IMR-90 (cell line): ENCODE results near the gene AHDC1. TPM values are rescaled to one million over a fixed set of nuclear protein-coding genes. Genes with fewer than 3 reads are reported as not detected.
A peak's percentile ranks its signal among the peaks of the same experiment; 100 is the strongest.

Experiments used
- ATAC-seq: fragments of 200-7000 bp; cut with Tn5 transposase; 2 replicates; pipeline ENCODE4 v1.9.1; 2020; ENCODE audit warnings: low read depth, mild to moderate bottlenecking, moderate library complexity
- BruUV-seq: library from RNA; stranded (reverse); fragments of 400-500 nt; replicated peaks from 2 replicates; lab custom pipeline; 2021; lab: Mats Ljungman, UMichigan
- CTCF ChIA-PET: fragments of 300-600 bp; formaldehyde crosslinking; extraction: SDS; loops from one replicate; lab custom pipeline; 2021; ENCODE audit warnings: antibody characterized with exemption; lab: Yijun Ruan, JAX
- POLR2A ChIA-PET: fragments of 300-600 bp; sonication (Branson Sonifier 250); formaldehyde crosslinking; loops from one replicate; lab custom pipeline; 2022; ENCODE audit warnings: antibody characterized with exemption; ENCODE audit not compliant: unreplicated experiment; lab: Charles Lee
- DNase-seq: peaks from one replicate; pipeline ENCODE4 v3.0.0; 2013
- H2AFZ ChIP-seq: replicated peaks from 2 replicates; pipeline ENCODE3; 2013; ENCODE audit warnings: low read length, mild to moderate bottlenecking; ENCODE audit not compliant: poor library complexity
- H2AK5ac ChIP-seq: 2 replicates; pipeline ENCODE4 v1.6.1; 2013; ENCODE audit warnings: low read depth, low read length, inconsistent platforms
- H2AK9ac ChIP-seq: replicated peaks from 2 replicates; pipeline ENCODE3; 2013; ENCODE audit warnings: mild to moderate bottlenecking, low read depth, low read length, moderate library complexity; ENCODE audit not compliant: poor library complexity
- H2BK120ac ChIP-seq: 2 replicates; pipeline ENCODE4 v1.6.1; 2013; ENCODE audit warnings: low read depth, low read length, inconsistent platforms
- H2BK15ac ChIP-seq: 3 replicates; pipeline ENCODE4 v1.6.1; 2013; ENCODE audit warnings: low read depth, low read length, inconsistent platforms
- H2BK20ac ChIP-seq: 2 replicates; pipeline ENCODE4 v1.6.1; 2013; ENCODE audit warnings: low read depth, mild to moderate bottlenecking, inconsistent platforms, low read length, moderate library complexity
- H2BK5ac ChIP-seq: 2 replicates; pipeline ENCODE4 v1.6.1; 2013; ENCODE audit warnings: mild to moderate bottlenecking, low read depth, low read length, inconsistent platforms; ENCODE audit not compliant: poor library complexity, severe bottlenecking
- H3K14ac ChIP-seq: replicated peaks from 2 replicates; pipeline ENCODE4 v1.6.1; 2013; ENCODE audit warnings: low read depth, low read length, inconsistent platforms
- H3K18ac ChIP-seq: 2 replicates; pipeline ENCODE4 v1.6.1; 2013; ENCODE audit warnings: low read depth, low read length, control low read depth
- H3K23ac ChIP-seq: 2 replicates; pipeline ENCODE4 v1.6.1; 2013; ENCODE audit warnings: low read depth, low read length, inconsistent platforms
- H3K27ac ChIP-seq: 2 replicates; pipeline ENCODE4 v1.5.1; 2013; ENCODE audit warnings: mild to moderate bottlenecking, control low read depth, low read length; ENCODE audit not compliant: insufficient read depth
- H3K27me3 ChIP-seq: 2 replicates; pipeline ENCODE4 v1.6.1; 2013; ENCODE audit warnings: low read length; ENCODE audit not compliant: control insufficient read depth, insufficient read depth
- H3K36me3 ChIP-seq: 2 replicates; pipeline ENCODE4 v1.6.1; 2013; ENCODE audit warnings: low read length, mixed read lengths; ENCODE audit not compliant: control insufficient read depth, insufficient read depth
- H3K4ac ChIP-seq: 2 replicates; pipeline ENCODE4 v1.6.1; 2013; ENCODE audit warnings: low read depth, low read length, inconsistent platforms
- H3K4me1 ChIP-seq: 2 replicates; pipeline ENCODE4 v1.6.1; 2013; ENCODE audit warnings: low read length, mixed read lengths; ENCODE audit not compliant: control insufficient read depth, insufficient read depth
- H3K4me2 ChIP-seq: 2 replicates; pipeline ENCODE4 v1.6.1; 2013; ENCODE audit warnings: low read depth, mild to moderate bottlenecking, control low read depth, low read length, moderate library complexity
- H3K4me3 ChIP-seq: 2 replicates; pipeline ENCODE4 v1.5.1; 2013; ENCODE audit warnings: low read depth, mild to moderate bottlenecking, control low read depth, low read length, moderate library complexity; ENCODE audit not compliant: insufficient read depth
- H3K56ac ChIP-seq: 2 replicates; pipeline ENCODE4 v1.6.1; 2013; ENCODE audit warnings: low read length, inconsistent platforms; ENCODE audit not compliant: insufficient read depth; ENCODE audit errors: extremely low read depth
- H3K79me1 ChIP-seq, 2 experiments: 2 replicates each; pipeline ENCODE4 v1.6.1; 2013; ENCODE audit warnings: low read length in 2 of 2, inconsistent platforms in 1 of 2, low read depth in 1 of 2
- H3K9ac ChIP-seq: 2 replicates; pipeline ENCODE4 v1.6.1; 2013; ENCODE audit warnings: low read depth, low read length, control low read depth
- H3K9me1 ChIP-seq: 2 replicates; pipeline ENCODE4 v1.6.1; 2013; ENCODE audit warnings: low read length, inconsistent platforms; ENCODE audit not compliant: insufficient read depth
- H3K9me3 ChIP-seq: 2 replicates; pipeline ENCODE4 v1.6.1; 2013; ENCODE audit warnings: low read length; ENCODE audit not compliant: control insufficient read depth, insufficient read depth
- H4K20me1 ChIP-seq: 2 replicates; pipeline ENCODE4 v1.6.1; 2013; ENCODE audit warnings: low read length, inconsistent platforms; ENCODE audit not compliant: insufficient read depth
- H4K5ac ChIP-seq: 2 replicates; pipeline ENCODE4 v1.6.1; 2013; ENCODE audit warnings: mild to moderate bottlenecking, low read depth, low read length, control low read depth
- H4K8ac ChIP-seq, 2 experiments: 2 replicates each; pipeline ENCODE4 v1.6.1; 2013; ENCODE audit warnings: low read depth in 2 of 2, low read length in 2 of 2, control low read depth in 1 of 2, inconsistent platforms in 1 of 2
- H4K91ac ChIP-seq: 2 replicates; pipeline ENCODE4 v1.6.1; 2013; ENCODE audit warnings: low read depth, low read length, inconsistent platforms; ENCODE audit not compliant: insufficient read depth
- MAZ ChIP-seq: IDR thresholded peaks from 2 replicates; pipeline ENCODE4 v1.6.1; 2012; ENCODE audit warnings: low read depth, mild to moderate bottlenecking, low read length, improper control_type of control experiment, moderate library complexity, borderline replicate concordance
- MXI1 ChIP-seq: IDR thresholded peaks from 2 replicates; pipeline ENCODE4 v1.6.1; 2012; ENCODE audit warnings: low read depth, mild to moderate bottlenecking, low read length, moderate library complexity, borderline replicate concordance
- RAD21 ChIP-seq: IDR thresholded peaks from 2 replicates; pipeline ENCODE4 v1.6.1; 2012; ENCODE audit warnings: low read length, improper control_type of control experiment
- RCOR1 ChIP-seq: IDR thresholded peaks from 2 replicates; pipeline ENCODE4 v1.6.1; 2012; ENCODE audit warnings: mild to moderate bottlenecking, low read length, improper control_type of control experiment; ENCODE audit not compliant: insufficient replicate concordance
- SMC3 ChIP-seq: fragments of 150-350 bp; IDR thresholded peaks from 2 replicates; pipeline ENCODE4 v1.6.1; 2016; ENCODE audit warnings: low read depth, mild to moderate bottlenecking, antibody characterized with exemption, low read length, moderate library complexity
- WGBS, 2 experiments: methylation state at CpG; one replicate each; pipeline versions ENCODE4 v1.1.5 to v1.1.7; 2013; ENCODE audit warnings: missing lambda C conversion rate in 2 of 2; ENCODE audit not compliant: insufficient read length in 1 of 2; ENCODE audit errors: extremely low coverage in 2 of 2; 5-methylcytosine and 5-hydroxymethylcytosine counted together
- dilution Hi-C: fragments of 300-500 bp; cut with HindIII; formaldehyde crosslinking; loops from one replicate; pipeline ENCODE4 v1.14.3; 2018; ENCODE audit warnings: low sequenced_read_pairs; ENCODE audit not compliant: unreplicated experiment
- in situ Hi-C: fragments of 300-500 bp; cut with MboI; formaldehyde crosslinking; loops from 3 replicates; pipeline ENCODE4 v1.14.3; 2019; ENCODE audit warnings: low sequenced_read_pairs, inconsistent platforms, mixed read lengths
- intact Hi-C: fragments of 100-400 bp; cut with micrococcal nuclease; formaldehyde crosslinking; loops from 2 replicates; pipeline ENCODE4 v1.10.0; 2022
- polyA plus RNA-seq, 3 experiments: library from polyadenylated mRNA; depleted of rRNA; stranded (reverse); fragments of >200 nt; gene quantifications; 2 replicates each; pipeline ENCODE4 v1.2.3, GENCODE V29; 2012; ENCODE audit warnings: low replicate concordance in 1 of 3
- total RNA-seq: library from RNA; depleted of rRNA; stranded (reverse); fragments of >200 nt; gene quantifications from 2 replicates; pipeline ENCODE4 v1.2.3, GENCODE V29; 2012
- TF ChIP-seq, protein P1 (sequence below): fragments of 150-350 bp; IDR thresholded peaks from 2 replicates; pipeline ENCODE4 v1.6.1; 2017; ENCODE audit warnings: mild to moderate bottlenecking, antibody characterized with exemption, low read length, low read depth

Gene AHDC1
- total and polyA plus RNA-seq, 2 of the 4 experiments (the other 2 are of a cell fraction): 2.0 to 11.6 TPM

DNA sequence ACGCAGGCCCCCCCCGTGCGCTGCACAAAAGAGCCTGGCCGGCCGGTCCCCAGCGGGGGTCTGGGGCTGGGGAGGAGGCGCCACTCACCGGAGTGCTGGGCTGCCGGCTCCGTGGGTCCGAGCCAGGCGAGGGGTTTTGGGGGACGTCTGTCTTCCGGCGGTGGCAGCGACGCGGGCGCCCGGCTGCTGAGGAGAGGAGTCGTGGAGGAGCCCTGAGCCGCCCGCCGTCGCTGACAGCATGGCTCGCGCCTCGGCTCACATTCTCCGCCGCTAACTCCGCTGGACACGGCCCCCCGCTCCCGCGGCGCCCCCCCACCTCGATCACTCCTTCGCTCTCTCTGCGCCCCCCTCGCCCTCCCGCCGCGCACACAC, 649 bp downstream of the AHDC1 start:
- intact Hi-C loops: loop anchor here (2.0 to 5.0 kb wide), 2 partner anchors 46 to 116 kb away; no protein-coding TSS in a partner anchor
- peak; percentile 3 for ATAC-seq

More for the DNA sequence above, 649 bp downstream of the AHDC1 start:
- Histone ChIP-seq H3K9ac (peak overlapping the region; percentile 92), H2BK20ac (no peak overlapping the region), H2AFZ (peak overlapping the region; percentile 85), H2AK5ac (peak overlapping the region; percentile 27), H3K9me1 (peaks cover 7% of the 10 kb centered on the region), H4K20me1 (peaks cover 43% of the 10 kb centered on the region), H3K4me2 (peak overlapping the region; percentile 14), H3K79me1 (peaks cover 13 to 41% of the 10 kb centered on the region in 2 experiments; a peak in 3 of 4 replicates), H4K5ac (no peak overlapping the region), H3K18ac (peak overlapping the region; percentile 27; the same call in 1 of the 2 replicates), H2BK120ac (no peak overlapping the region), H3K4me3 (peak overlapping the region; percentile 97), H3K4ac (peak overlapping the region; percentile 37; the same call in 1 of the 2 replicates), H2AK9ac (peak overlapping the region; percentile 93), H4K8ac (no peak overlapping the region; a peak in 1 of 4 replicates), H3K27me3 (no peaks in the 10 kb centered on the region), H3K9me3 (no peaks in the 10 kb centered on the region), H3K4me1 (peaks cover 24% of the 10 kb centered on the region), H3K56ac (no peak overlapping the region), H3K23ac (peak overlapping the region; percentile 69; the same call in 1 of the 2 replicates), H3K14ac (no peak overlapping the region), H2BK15ac (no peak overlapping the region), H3K27ac (peak overlapping the region; percentile 92), H2BK5ac (peak overlapping the region; percentile 95), H3K36me3 (no peaks in the 10 kb centered on the region), H4K91ac (0 out of 2 replicates have a peak overlapping the region, but pooled peaks have one; percentile 27)
- DNase-seq: no peak
- ChIA-PET CTCF (interaction anchor here (1.5 to 2.6 kb wide), 2 partner anchors 47 to 187 kb away, joined by 5 to 13 read pairs; no protein-coding TSS in a partner anchor), POLR2A (interaction anchor here (0.6 kb wide), 1 partner anchor 55 kb away, joined by 3 read pairs; no protein-coding TSS in a partner anchor)
- WGBS, 2 experiments: 0% methylated on average over 2 of the region's 43 CpGs; no CpG with 5 or more reads in 1 of the 2 experiments
- no TSS peak for BruUV-seq
- no peak for TF ChIP-seq RAD21
- no peak for TF ChIP-seq SMC3
- TF ChIP-seq RCOR1: no peak
- TF ChIP-seq, protein P1, sequence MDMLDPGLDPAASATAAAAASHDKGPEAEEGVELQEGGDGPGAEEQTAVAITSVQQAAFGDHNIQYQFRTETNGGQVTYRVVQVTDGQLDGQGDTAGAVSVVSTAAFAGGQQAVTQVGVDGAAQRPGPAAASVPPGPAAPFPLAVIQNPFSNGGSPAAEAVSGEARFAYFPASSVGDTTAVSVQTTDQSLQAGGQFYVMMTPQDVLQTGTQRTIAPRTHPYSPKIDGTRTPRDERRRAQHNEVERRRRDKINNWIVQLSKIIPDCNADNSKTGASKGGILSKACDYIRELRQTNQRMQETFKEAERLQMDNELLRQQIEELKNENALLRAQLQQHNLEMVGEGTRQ: no peak
- no peak for TF ChIP-seq MAZ
- TF ChIP-seq MXI1: peak; percentile 87; the same call in 1 of the 2 replicates
- in situ Hi-C loops: no loop called here
- dilution Hi-C loops: no loop called here
